ENCODE measurements around the gene LSAMP.

DNA sequence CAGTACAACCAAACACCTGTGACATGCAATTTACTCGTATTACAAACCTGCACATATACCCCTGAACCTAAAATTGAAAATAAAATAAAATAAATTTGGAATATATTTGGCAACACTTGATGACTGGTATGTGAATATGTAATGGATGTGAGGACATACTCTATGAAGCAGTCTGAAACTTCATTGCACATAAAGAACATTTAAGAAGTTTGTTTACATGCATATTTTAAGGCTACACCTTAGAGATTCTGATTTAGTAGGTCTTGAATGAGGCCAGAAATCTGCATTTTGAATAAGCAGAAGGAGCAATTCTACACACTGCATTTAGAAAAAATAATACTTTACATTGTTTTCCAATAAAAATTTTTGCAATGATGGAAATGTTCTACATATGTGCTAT lies 284.7 kb downstream of the LSAMP start:
- TF ChIP-seq, protein P1, sequence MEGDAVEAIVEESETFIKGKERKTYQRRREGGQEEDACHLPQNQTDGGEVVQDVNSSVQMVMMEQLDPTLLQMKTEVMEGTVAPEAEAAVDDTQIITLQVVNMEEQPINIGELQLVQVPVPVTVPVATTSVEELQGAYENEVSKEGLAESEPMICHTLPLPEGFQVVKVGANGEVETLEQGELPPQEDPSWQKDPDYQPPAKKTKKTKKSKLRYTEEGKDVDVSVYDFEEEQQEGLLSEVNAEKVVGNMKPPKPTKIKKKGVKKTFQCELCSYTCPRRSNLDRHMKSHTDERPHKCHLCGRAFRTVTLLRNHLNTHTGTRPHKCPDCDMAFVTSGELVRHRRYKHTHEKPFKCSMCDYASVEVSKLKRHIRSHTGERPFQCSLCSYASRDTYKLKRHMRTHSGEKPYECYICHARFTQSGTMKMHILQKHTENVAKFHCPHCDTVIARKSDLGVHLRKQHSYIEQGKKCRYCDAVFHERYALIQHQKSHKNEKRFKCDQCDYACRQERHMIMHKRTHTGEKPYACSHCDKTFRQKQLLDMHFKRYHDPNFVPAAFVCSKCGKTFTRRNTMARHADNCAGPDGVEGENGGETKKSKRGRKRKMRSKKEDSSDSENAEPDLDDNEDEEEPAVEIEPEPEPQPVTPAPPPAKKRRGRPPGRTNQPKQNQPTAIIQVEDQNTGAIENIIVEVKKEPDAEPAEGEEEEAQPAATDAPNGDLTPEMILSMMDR (IDR thresholded peaks at IDR 0.05) = no peak
- TF ChIP-seq POLR2AphosphoS5 (IDR thresholded peaks at IDR 0.05) (no peak), POLR2A (IDR thresholded peaks at IDR 0.05) (no peak)

All from sigmoid colon (tissue), 4 donors.